Gastrocnemius medialis (tissue), 4 donors: Measurements from ENCODE around the gene SLC39A11.

Experiments
- POLR2A ChIP-seq, 2 donors: fragments of 450-650 bp; IDR thresholded peaks; one replicate each; pipeline ENCODE4 v1.6.1; 2017; ENCODE audit warnings: antibody characterized with exemption in 2 of 2, mild to moderate bottlenecking in 2 of 2, moderate library complexity in 2 of 2
- TF ChIP-seq, protein P1 (sequence below), 5 experiments: fragments of 450-650 bp in 3 of 5; fragments of 200-600 bp in 2 of 5; sonication (generic) in 2 of 5; IDR thresholded peaks in 4 of 5; conservative IDR thresholded peaks in 1 of 5; 1 replicate in 4 of 5; 2 replicates in 1 of 5; pipeline ENCODE4 v1.5.1; 2016 to 2019; ENCODE audit warnings: antibody characterized with exemption in 5 of 5, mild to moderate bottlenecking in 3 of 5, moderate library complexity in 3 of 5

DNA sequence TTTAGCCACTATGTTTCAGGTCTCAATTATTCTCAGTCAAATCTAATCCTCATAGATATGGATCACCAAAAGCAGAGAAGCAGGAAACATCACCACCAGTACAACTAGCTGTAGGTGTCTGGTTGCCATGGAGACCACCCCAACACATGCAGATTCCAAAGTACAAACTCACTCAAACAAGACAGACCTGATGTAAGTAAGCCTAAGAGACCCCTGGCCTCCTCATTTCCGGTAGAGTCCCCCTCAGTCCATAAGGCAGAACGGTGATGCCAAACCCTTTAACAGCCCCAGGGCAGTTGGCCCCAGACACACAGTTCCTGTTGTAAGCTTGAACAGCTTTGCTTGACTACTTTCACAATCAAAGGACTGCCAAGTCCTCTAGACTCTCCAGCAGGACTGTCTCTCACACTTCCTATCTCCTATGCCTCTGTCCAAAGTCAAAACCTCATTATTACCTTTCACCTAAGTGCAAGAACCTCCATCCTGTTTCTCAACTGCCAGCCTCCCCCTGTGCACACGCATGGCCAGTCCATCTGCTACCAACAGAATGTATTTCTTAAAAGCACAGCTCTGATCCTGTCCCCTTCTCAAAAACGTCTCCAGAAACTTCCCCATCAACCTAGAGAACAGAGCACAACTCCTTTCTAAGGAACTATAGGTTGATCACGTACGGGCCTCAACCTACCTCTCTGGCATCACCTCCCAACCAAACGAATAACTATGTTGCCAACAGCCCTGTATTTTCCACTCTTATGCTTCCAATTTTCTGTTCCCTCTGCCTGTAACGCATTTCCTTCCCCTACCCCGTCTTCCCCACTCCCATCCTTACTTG, 23.9 kb downstream of the SLC39A11 start:
- no peak for TF ChIP-seq POLR2A (IDR thresholded peaks at IDR 0.05)
- TF ChIP-seq, protein P1, sequence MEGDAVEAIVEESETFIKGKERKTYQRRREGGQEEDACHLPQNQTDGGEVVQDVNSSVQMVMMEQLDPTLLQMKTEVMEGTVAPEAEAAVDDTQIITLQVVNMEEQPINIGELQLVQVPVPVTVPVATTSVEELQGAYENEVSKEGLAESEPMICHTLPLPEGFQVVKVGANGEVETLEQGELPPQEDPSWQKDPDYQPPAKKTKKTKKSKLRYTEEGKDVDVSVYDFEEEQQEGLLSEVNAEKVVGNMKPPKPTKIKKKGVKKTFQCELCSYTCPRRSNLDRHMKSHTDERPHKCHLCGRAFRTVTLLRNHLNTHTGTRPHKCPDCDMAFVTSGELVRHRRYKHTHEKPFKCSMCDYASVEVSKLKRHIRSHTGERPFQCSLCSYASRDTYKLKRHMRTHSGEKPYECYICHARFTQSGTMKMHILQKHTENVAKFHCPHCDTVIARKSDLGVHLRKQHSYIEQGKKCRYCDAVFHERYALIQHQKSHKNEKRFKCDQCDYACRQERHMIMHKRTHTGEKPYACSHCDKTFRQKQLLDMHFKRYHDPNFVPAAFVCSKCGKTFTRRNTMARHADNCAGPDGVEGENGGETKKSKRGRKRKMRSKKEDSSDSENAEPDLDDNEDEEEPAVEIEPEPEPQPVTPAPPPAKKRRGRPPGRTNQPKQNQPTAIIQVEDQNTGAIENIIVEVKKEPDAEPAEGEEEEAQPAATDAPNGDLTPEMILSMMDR (IDR thresholded peaks at IDR 0.05 in 4 of 5, conservative IDR thresholded peaks at IDR 0.05 in 1 of 5): no peak
